HG03045 (cell line): Measurements from ENCODE around the gene MYG1.

Experiments
- ATAC-seq: cut with Tn5 transposase; IDR thresholded peaks from one replicate; pipeline ENCODE4 v1.9.1; 2021; ENCODE audit warnings: mild to moderate bottlenecking, moderate library complexity; ENCODE audit not compliant: unreplicated experiment

The MYG1 gene

DNA sequence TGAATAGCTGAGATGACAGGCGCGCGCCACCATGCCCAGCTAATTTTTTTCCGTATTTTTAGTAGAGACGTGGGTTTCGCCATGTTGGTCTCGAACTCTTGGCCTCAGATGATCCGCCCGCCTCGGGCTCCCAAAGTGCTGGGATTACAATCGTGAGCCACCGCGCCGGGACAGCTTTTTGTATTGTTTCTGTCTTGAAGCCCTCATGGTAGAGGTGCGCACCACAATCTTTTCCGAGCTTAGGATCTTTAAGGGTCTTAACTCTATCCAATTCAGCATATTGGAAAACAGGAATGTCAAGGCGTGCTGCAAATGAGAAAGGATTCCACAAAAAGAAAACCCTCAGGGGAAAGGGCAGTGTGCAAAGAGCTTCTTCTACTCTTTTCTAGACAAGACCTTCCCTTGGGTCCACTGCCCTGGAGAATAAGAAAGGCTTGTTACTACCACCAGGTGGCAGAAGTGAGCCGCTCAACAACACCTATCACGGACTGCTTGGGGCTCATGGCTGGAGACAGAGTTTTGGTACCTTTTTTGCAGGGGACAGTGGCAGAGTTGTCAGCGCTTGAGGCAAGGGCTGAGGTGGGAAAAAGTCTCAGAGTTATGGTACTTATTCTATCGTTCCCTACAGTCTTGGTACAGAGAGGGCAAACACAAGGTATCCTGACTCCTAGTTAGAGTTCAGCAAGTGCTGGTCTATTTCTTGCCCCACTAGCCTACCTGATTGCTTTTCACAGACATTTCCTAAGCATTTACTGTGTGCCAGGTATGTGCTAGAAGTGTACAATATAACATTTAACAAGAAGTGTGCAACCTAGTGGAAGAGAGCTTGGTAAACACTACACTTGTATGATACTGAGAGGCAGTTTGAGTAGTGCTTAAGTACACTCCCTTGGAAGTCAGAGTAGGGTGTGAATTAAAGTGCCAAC is 53.1 kb downstream of the MYG1 start:
- ATAC-seq, result peak; percentile 79

DNA sequence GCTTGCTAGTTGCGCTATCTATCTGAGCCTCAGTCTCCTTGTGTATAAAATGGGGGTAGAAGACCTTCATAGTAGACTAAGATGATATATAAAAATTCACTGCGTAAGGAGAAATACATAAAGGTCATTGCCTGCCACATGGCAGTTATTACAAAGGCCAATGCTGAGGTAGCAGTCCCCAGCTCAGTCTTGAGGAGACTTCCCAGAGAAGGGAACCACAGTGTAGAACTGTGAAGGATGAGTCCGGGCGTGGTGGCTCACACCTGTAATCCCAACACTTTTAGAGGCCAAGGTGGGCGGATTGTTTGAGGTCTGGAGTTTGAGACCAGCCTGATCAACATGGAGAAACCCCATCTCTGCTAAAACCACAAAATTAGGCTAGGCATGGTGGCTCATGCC is 53.8 kb downstream of the MYG1 start:
- ATAC-seq, result no peak

DNA sequence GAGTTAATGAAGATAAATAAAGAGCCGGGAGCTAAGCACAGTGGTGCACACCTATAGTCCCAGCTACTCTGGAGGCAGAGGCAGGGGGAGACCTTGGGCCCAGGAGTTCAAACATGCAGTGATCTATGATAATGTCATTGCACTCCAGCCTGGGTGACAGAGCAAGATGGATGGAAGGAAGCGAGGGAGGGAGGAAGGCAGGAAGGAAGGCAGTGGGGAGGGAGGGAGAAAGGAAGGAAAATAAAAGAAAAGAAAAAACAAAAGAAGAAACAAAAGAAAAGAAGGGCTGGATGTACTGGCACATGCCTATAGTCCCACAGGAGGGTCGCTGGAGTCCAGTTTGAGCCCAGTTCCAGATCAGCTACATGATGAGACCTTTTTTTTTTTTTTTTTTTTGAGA is 55.6 kb downstream of the MYG1 start:
- ATAC-seq, result no peak
